Lower lobe of right lung (tissue), 2 donors: Measurements from ENCODE around the gene RIMS4. TPM values are rescaled to one million over a fixed set of nuclear protein-coding genes. Genes with fewer than 3 reads are reported as not detected.

Experiments
- ATAC-seq, 2 donors: fragments of 200-7000 bp; cut with Tn5 transposase; one replicate each; pipeline ENCODE4 v1.9.1; 2020 to 2022; ENCODE audit warnings: mild to moderate bottlenecking in 2 of 2, moderate library complexity in 2 of 2
- DNase-seq: peaks from one replicate; pipeline ENCODE4 v3.0.0-alpha.2; 2020
- H3K27ac ChIP-seq: fragments of 200-600 bp; one replicate; pipeline ENCODE4 v1.8.0; 2022
- H3K27me3 ChIP-seq: fragments of 200-600 bp; one replicate; pipeline ENCODE4 v1.8.0; 2022; ENCODE audit warnings: low read depth
- H3K36me3 ChIP-seq: fragments of 200-600 bp; one replicate; pipeline ENCODE4 v1.8.0; 2022; ENCODE audit warnings: mild to moderate bottlenecking
- H3K4me1 ChIP-seq: fragments of 200-600 bp; one replicate; pipeline ENCODE4 v1.8.0; 2022
- H3K4me3 ChIP-seq: fragments of 200-600 bp; one replicate; pipeline ENCODE4 v1.8.0; 2022; ENCODE audit warnings: mild to moderate bottlenecking
- H3K9me3 ChIP-seq: fragments of 200-600 bp; one replicate; pipeline ENCODE4 v1.8.0; 2022
- CTCF ChIP-seq: fragments of 200-600 bp; IDR thresholded peaks from one replicate; pipeline ENCODE4 v1.8.0; 2022; ENCODE audit warnings: antibody characterized with exemption, mild to moderate bottlenecking
- intact Hi-C: fragments of 100-400 bp; cut with DNase I; formaldehyde crosslinking; loops from one replicate; pipeline ENCODE4 v1.11.0; 2022
- total RNA-seq: library from RNA; stranded (reverse); fragmentation: NEBNext Ultra II Directional; extraction: Animal tissue kit (Norgen Biotek cat#: 25700); gene quantifications from one replicate; pipeline ENCODE4 v1.2.1, GENCODE V29; 2021
- donor health status: DM: no; HTN: yes; CAD: no; lungs with severe emphysema.

RIMS4 gene
- total RNA-seq, 1 donor from 2014 or later = 3.5 TPM

GRCh38 chr20:44796311-44796710, 14.0 kb downstream of the RIMS4 start:
- ATAC-seq (no peak), DNase-seq (no peak)
- H3K27ac ChIP-seq = no peak overlapping the region
- no peak overlapping the region for H3K4me3 ChIP-seq
- H3K9me3 ChIP-seq = no peaks in the 10 kb centered on the region
- intact Hi-C loops = no loop called here
- peaks cover 3% of the 10 kb centered on the region for H3K27me3 ChIP-seq
- H3K4me1 ChIP-seq = no peaks in the 10 kb centered on the region
- no peak for TF ChIP-seq CTCF
- no peaks in the 10 kb centered on the region for H3K36me3 ChIP-seq

- Histone ChIP-seq H3K4me1 (no peaks in the 10 kb centered on the region), H3K9me3 (no peaks in the 10 kb centered on the region), H3K27ac (no peak overlapping the region), H3K4me3 (no peak overlapping the region), H3K36me3 (no peaks in the 10 kb centered on the region), H3K27me3 (peaks cover 3% of the 10 kb centered on the region)
- no peak for TF ChIP-seq CTCF
- intact Hi-C loops = no loop called here
- no peak for DNase-seq
- ATAC-seq = no peak
Observed at GRCh38 chr20:44795836-44796235, 14.5 kb downstream of the RIMS4 start.

GRCh38 chr20:44792796-44793195, 17.6 kb downstream of the RIMS4 start:
- Histone ChIP-seq H3K36me3 (no peaks in the 10 kb centered on the region), H3K27ac (no peak overlapping the region), H3K4me1 (no peaks in the 10 kb centered on the region), H3K9me3 (no peaks in the 10 kb centered on the region), H3K27me3 (peaks cover 11% of the 10 kb centered on the region), H3K4me3 (no peak overlapping the region)
- intact Hi-C loops = no loop called here
- no peak for TF ChIP-seq CTCF
- ATAC-seq = no peak
- DNase-seq = no peak

- peaks cover 11% of the 10 kb centered on the region for H3K27me3 ChIP-seq
- no peak overlapping the region for H3K4me3 ChIP-seq
- DNase-seq = no peak
- no peaks in the 10 kb centered on the region for H3K36me3 ChIP-seq
- no peak for TF ChIP-seq CTCF
- no peak overlapping the region for H3K27ac ChIP-seq
- H3K4me1 ChIP-seq = no peaks in the 10 kb centered on the region
- ATAC-seq = no peak
- H3K9me3 ChIP-seq = no peaks in the 10 kb centered on the region
- intact Hi-C loops = no loop called here
Observed at GRCh38 chr20:44790638-44791393, 19.5 kb downstream of the RIMS4 start.

GRCh38 chr20:44788706-44789456, 21.5 kb downstream of the RIMS4 start:
- intact Hi-C loops = no loop called here
- TF ChIP-seq CTCF = no peak
- Histone ChIP-seq H3K36me3 (no peaks in the 10 kb centered on the region), H3K27ac (no peak overlapping the region), H3K27me3 (peaks cover 9% of the 10 kb centered on the region), H3K4me1 (no peaks in the 10 kb centered on the region), H3K4me3 (no peak overlapping the region), H3K9me3 (no peaks in the 10 kb centered on the region)
- DNase-seq (no peak), ATAC-seq (no peak)
